Stomach smooth muscle (tissue), 2 donors: Measurements from ENCODE around the gene DERL3.

ENCODE experiments used
- H3K27ac ChIP-seq: one replicate; pipeline ENCODE4 v1.7.0; 2013; ENCODE audit warnings: mild to moderate bottlenecking, low read length, inconsistent platforms
- H3K27me3 ChIP-seq, 2 donors: one replicate each; pipeline ENCODE4 v1.7.0; 2013; ENCODE audit warnings: low read length in 2 of 2; ENCODE audit not compliant: insufficient read depth in 2 of 2, control insufficient read depth in 1 of 2
- H3K36me3 ChIP-seq, 2 donors: one replicate each; pipeline ENCODE4 v1.7.0; 2013; ENCODE audit warnings: low read length in 2 of 2; ENCODE audit not compliant: control insufficient read depth in 2 of 2, insufficient read depth in 2 of 2
- H3K4me1 ChIP-seq: one replicate; pipeline ENCODE4 v1.7.0; 2013; ENCODE audit warnings: low read length; ENCODE audit not compliant: control insufficient read depth, insufficient read depth
- H3K4me3 ChIP-seq, 2 donors: one replicate each; pipeline ENCODE4 v1.7.0; 2013; ENCODE audit warnings: low read length in 2 of 2
- H3K9ac ChIP-seq, 2 donors: one replicate each; pipeline ENCODE4 v1.7.0; 2013; ENCODE audit warnings: low read length in 2 of 2, mild to moderate bottlenecking in 1 of 2
- H3K9me3 ChIP-seq, 2 donors: one replicate each; pipeline ENCODE4 v1.7.0; 2013; ENCODE audit warnings: low read length in 2 of 2; ENCODE audit not compliant: control insufficient read depth in 2 of 2
- donor health status: healthy.
- donor health status: Pancreatic carcinoma.

DERL3 gene

GRCh38 chr22:23828800-23829680, 9.8 kb downstream of the DERL3 start:
- Histone ChIP-seq H3K9ac (no peak overlapping the region), H3K4me3 (no peak overlapping the region), H3K9me3 (no peaks in the 10 kb centered on the region), H3K27ac (no peak overlapping the region), H3K4me1 (peaks cover 5% of the 10 kb centered on the region), H3K27me3 (no peaks in the 10 kb centered on the region), H3K36me3 (peaks cover 37 to 57% of the 10 kb centered on the region in 2 donors)

- no peak overlapping the region for H3K4me3 ChIP-seq
- H3K27me3 ChIP-seq, result no peaks in the 10 kb centered on the region
- no peak overlapping the region for H3K27ac ChIP-seq
- no peak overlapping the region for H3K9ac ChIP-seq
- no peaks in the 10 kb centered on the region for H3K9me3 ChIP-seq
- peaks cover 5% of the 10 kb centered on the region for H3K4me1 ChIP-seq
- H3K36me3 ChIP-seq, result peaks cover 43 to 63% of the 10 kb centered on the region in 2 donors
Observed at GRCh38 chr22:23827351-23827995, 11.3 kb downstream of the DERL3 start.

GRCh38 chr22:23826510-23827350, 12.1 kb downstream of the DERL3 start:
- Histone ChIP-seq H3K9me3 (no peaks in the 10 kb centered on the region), H3K27me3 (no peaks in the 10 kb centered on the region), H3K36me3 (peaks cover 42 to 69% of the 10 kb centered on the region in 2 donors), H3K4me1 (peaks cover 2% of the 10 kb centered on the region), H3K9ac (no peak overlapping the region), H3K4me3 (no peak overlapping the region), H3K27ac (no peak overlapping the region)

GRCh38 chr22:23825246-23825905, 13.4 kb downstream of the DERL3 start:
- no peaks in the 10 kb centered on the region for H3K9me3 ChIP-seq
- H3K36me3 ChIP-seq, result peaks cover 46 to 75% of the 10 kb centered on the region in 2 donors
- no peaks in the 10 kb centered on the region for H3K27me3 ChIP-seq
- H3K4me1 ChIP-seq, result no peaks in the 10 kb centered on the region
- H3K9ac ChIP-seq, result no peak overlapping the region
- H3K27ac ChIP-seq, result no peak overlapping the region
- H3K4me3 ChIP-seq, result no peak overlapping the region

GRCh38 chr22:23824476-23825245, 14.1 kb downstream of the DERL3 start:
- H3K36me3 ChIP-seq, result peaks cover 46 to 76% of the 10 kb centered on the region in 2 donors
- no peak overlapping the region for H3K4me3 ChIP-seq
- no peak overlapping the region for H3K9ac ChIP-seq
- no peaks in the 10 kb centered on the region for H3K4me1 ChIP-seq
- no peak overlapping the region for H3K27ac ChIP-seq
- H3K9me3 ChIP-seq, result no peaks in the 10 kb centered on the region
- H3K27me3 ChIP-seq, result no peaks in the 10 kb centered on the region

GRCh38 chr22:23823331-23823791, 15.4 kb downstream of the DERL3 start:
- Histone ChIP-seq H3K9ac (no peak overlapping the region), H3K36me3 (peaks cover 46 to 73% of the 10 kb centered on the region in 2 donors), H3K27me3 (no peaks in the 10 kb centered on the region), H3K4me1 (no peaks in the 10 kb centered on the region), H3K4me3 (no peak overlapping the region), H3K9me3 (no peaks in the 10 kb centered on the region), H3K27ac (no peak overlapping the region)

- H3K9ac ChIP-seq, result no peak overlapping the region
- H3K36me3 ChIP-seq, result peaks cover 46 to 69% of the 10 kb centered on the region in 2 donors
- H3K27me3 ChIP-seq, result no peaks in the 10 kb centered on the region
- H3K9me3 ChIP-seq, result no peaks in the 10 kb centered on the region
- H3K4me1 ChIP-seq, result no peaks in the 10 kb centered on the region
- no peak overlapping the region for H3K27ac ChIP-seq
- H3K4me3 ChIP-seq, result no peak overlapping the region
Observed at GRCh38 chr22:23822101-23822671, 16.6 kb downstream of the DERL3 start.

- Histone ChIP-seq H3K36me3 (peaks cover 47 to 71% of the 10 kb centered on the region in 2 donors), H3K4me3 (no peak overlapping the region), H3K9me3 (no peaks in the 10 kb centered on the region), H3K4me1 (no peaks in the 10 kb centered on the region), H3K27ac (no peak overlapping the region), H3K27me3 (no peaks in the 10 kb centered on the region), H3K9ac (no peak overlapping the region)
Observed at GRCh38 chr22:23820748-23821211, 18.0 kb downstream of the DERL3 start.

GRCh38 chr22:23818541-23818940, 20.3 kb downstream of the DERL3 start:
- Histone ChIP-seq H3K9ac (no peak overlapping the region), H3K9me3 (no peaks in the 10 kb centered on the region), H3K27ac (no peak overlapping the region), H3K27me3 (no peaks in the 10 kb centered on the region), H3K4me3 (no peak overlapping the region), H3K36me3 (peaks cover 36 to 53% of the 10 kb centered on the region in 2 donors), H3K4me1 (no peaks in the 10 kb centered on the region)
